H9 (cell line): Measurements from ENCODE around the gene TRIB2. TPM values are rescaled to one million over a fixed set of nuclear protein-coding genes. Genes with fewer than 3 reads are reported as not detected.

Experiments used
- DNase-seq: peaks from one replicate; pipeline ENCODE4 v3.0.0-alpha.2; 2017
- H2AFZ ChIP-seq: one replicate; pipeline ENCODE4 v1.6.1; 2013; ENCODE audit warnings: mild to moderate bottlenecking, low read length, control low read depth, moderate library complexity
- H2AK5ac ChIP-seq: 2 replicates; pipeline ENCODE4 v1.6.1; 2013; ENCODE audit warnings: low read length, control low read depth, mixed read lengths; ENCODE audit not compliant: insufficient read length
- H2BK120ac ChIP-seq: one replicate; pipeline ENCODE4 v1.6.1; 2013; ENCODE audit warnings: low read depth, mild to moderate bottlenecking, low read length, control low read depth, inconsistent platforms; ENCODE audit not compliant: poor library complexity, severe bottlenecking
- H2BK12ac ChIP-seq: 2 replicates; pipeline ENCODE4 v1.6.1; 2013; ENCODE audit warnings: low read length, control low read depth, mixed read lengths, low read depth; ENCODE audit not compliant: insufficient read length
- H2BK15ac ChIP-seq: 2 replicates; pipeline ENCODE4 v1.6.1; 2013; ENCODE audit warnings: low read depth, low read length, control low read depth
- H2BK20ac ChIP-seq: one replicate; pipeline ENCODE4 v1.6.1; 2013; ENCODE audit warnings: low read depth, mild to moderate bottlenecking, low read length, control low read depth, inconsistent platforms; ENCODE audit not compliant: poor library complexity, severe bottlenecking
- H2BK5ac ChIP-seq: 2 replicates; pipeline ENCODE4 v1.6.1; 2013; ENCODE audit warnings: low read length, control low read depth, mixed read lengths; ENCODE audit not compliant: insufficient read length
- H3K14ac ChIP-seq: 2 replicates; pipeline ENCODE4 v1.6.1; 2013; ENCODE audit warnings: low read length, control low read depth; ENCODE audit not compliant: insufficient read depth
- H3K18ac ChIP-seq: 2 replicates; pipeline ENCODE4 v1.6.1; 2013; ENCODE audit warnings: low read depth, mild to moderate bottlenecking, mixed read lengths, low read length, control low read depth; ENCODE audit not compliant: insufficient read length
- H3K23ac ChIP-seq: 2 replicates; pipeline ENCODE4 v1.6.1; 2013; ENCODE audit warnings: low read length, control low read depth, mixed read lengths, low read depth; ENCODE audit not compliant: insufficient read length
- H3K23me2 ChIP-seq: 2 replicates; pipeline ENCODE4 v1.6.1; 2013; ENCODE audit warnings: low read depth, mild to moderate bottlenecking, mixed read lengths, low read length, control low read depth; ENCODE audit not compliant: insufficient read length, poor library complexity, severe bottlenecking
- H3K27ac ChIP-seq: 2 replicates; pipeline ENCODE4 v1.5.1; 2013; ENCODE audit warnings: low read length, control low read depth, mixed read lengths, low read depth; ENCODE audit not compliant: insufficient read length
- H3K27me3 ChIP-seq: 2 replicates; pipeline ENCODE4 v1.6.1; 2013; ENCODE audit warnings: low read length, control low read depth, inconsistent platforms; ENCODE audit not compliant: insufficient read depth
- H3K4ac ChIP-seq: 2 replicates; pipeline ENCODE4 v1.6.1; 2013; ENCODE audit warnings: low read depth, mild to moderate bottlenecking, control low read depth, inconsistent platforms, low read length, moderate library complexity
- H3K4me1 ChIP-seq: 2 replicates; pipeline ENCODE4 v1.6.1; 2013; ENCODE audit warnings: low read length, control low read depth, inconsistent platforms; ENCODE audit not compliant: insufficient read depth
- H3K4me2 ChIP-seq: 2 replicates; pipeline ENCODE4 v1.6.1; 2013; ENCODE audit warnings: low read length, control low read depth, mixed read lengths; ENCODE audit not compliant: insufficient read length, insufficient read depth
- H3K56ac ChIP-seq: 2 replicates; pipeline ENCODE4 v1.6.1; 2013; ENCODE audit warnings: low read depth, mild to moderate bottlenecking, mixed read lengths, low read length, control low read depth; ENCODE audit not compliant: insufficient read length
- H3K79me1 ChIP-seq: 2 replicates; pipeline ENCODE4 v1.6.1; 2013; ENCODE audit warnings: low read depth, mild to moderate bottlenecking, moderate library complexity, low read length, control low read depth, inconsistent platforms; ENCODE audit not compliant: insufficient read depth, poor library complexity, severe bottlenecking
- H3K79me2 ChIP-seq: 2 replicates; pipeline ENCODE4 v1.6.1; 2013; ENCODE audit warnings: low read length, control low read depth, inconsistent platforms; ENCODE audit not compliant: insufficient read depth
- H3K9ac ChIP-seq: 2 replicates; pipeline ENCODE4 v1.6.1; 2013; ENCODE audit warnings: low read length, control low read depth, mixed read lengths; ENCODE audit not compliant: insufficient read length; ENCODE audit errors: extremely low read depth
- H3K9me3 ChIP-seq: one replicate; pipeline ENCODE4 v1.6.1; 2013; ENCODE audit warnings: low read depth, low read length, inconsistent platforms; ENCODE audit not compliant: control insufficient read depth
- H3T11ph ChIP-seq: one replicate; pipeline ENCODE4 v1.6.1; 2013; ENCODE audit warnings: mild to moderate bottlenecking, low read length, control low read depth, inconsistent platforms
- H4K20me1 ChIP-seq: one replicate; pipeline ENCODE4 v1.6.1; 2013; ENCODE audit not compliant: control insufficient read depth, insufficient read length, insufficient read depth
- H4K5ac ChIP-seq: 2 replicates; pipeline ENCODE4 v1.6.1; 2013; ENCODE audit warnings: low read depth, mild to moderate bottlenecking, mixed read lengths, low read length, control low read depth; ENCODE audit not compliant: insufficient read length
- H4K8ac ChIP-seq: replicated peaks from 2 replicates; pipeline ENCODE4 v1.6.1; 2013; ENCODE audit warnings: low read length, control low read depth, mixed read lengths, low read depth; ENCODE audit not compliant: insufficient read length
- H4K91ac ChIP-seq: 2 replicates; pipeline ENCODE4 v1.6.1; 2013; ENCODE audit warnings: low read depth, mild to moderate bottlenecking, moderate library complexity, mixed read lengths, low read length, control low read depth; ENCODE audit not compliant: insufficient read length
- H3K27ac Mint-ChIP-seq, 3 experiments: 2 replicates in 2 of 3; 3 replicates in 1 of 3; pipeline ENCODE4 v1.8.0; 2020 to 2021; ENCODE audit warnings: mixed read lengths in 3 of 3, mild to moderate bottlenecking in 1 of 3, moderate library complexity in 1 of 3
- H3K27me3 Mint-ChIP-seq: 2 replicates; pipeline ENCODE4 v1.8.0; 2021; ENCODE audit warnings: low read depth, mild to moderate bottlenecking, moderate library complexity, mixed read lengths
- H3K36me3 Mint-ChIP-seq, 3 experiments: 2 replicates in 2 of 3; 3 replicates in 1 of 3; pipeline ENCODE4 v1.8.0; 2020 to 2021; ENCODE audit warnings: low read depth in 3 of 3, mixed read lengths in 3 of 3; ENCODE audit not compliant: insufficient read depth in 1 of 3
- H3K4me1 Mint-ChIP-seq, 2 experiments: 2 replicates each; pipeline ENCODE4 v1.8.0; 2020; ENCODE audit warnings: mixed read lengths in 2 of 2
- H3K4me3 Mint-ChIP-seq, 2 experiments: 2 replicates in 1 of 2; 3 replicates in 1 of 2; pipeline ENCODE4 v1.8.0; 2020 to 2021; ENCODE audit warnings: mild to moderate bottlenecking in 2 of 2, mixed read lengths in 2 of 2, moderate library complexity in 1 of 2
- H3K9me3 Mint-ChIP-seq, 2 experiments: 2 replicates in 1 of 2; 3 replicates in 1 of 2; pipeline ENCODE4 v1.8.0; 2020; ENCODE audit warnings: mild to moderate bottlenecking in 2 of 2, mixed read lengths in 2 of 2, moderate library complexity in 1 of 2
- WGBS: extraction: QIAGEN DNeasy Blood & Tissue Kit; methylation state at CpG from one replicate; pipeline ENCODE4 v1.1.7; 2013; ENCODE audit warnings: missing lambda C conversion rate, low lambda C conversion rate, mixed read lengths; ENCODE audit not compliant: insufficient read length; ENCODE audit errors: extremely low coverage; 5-methylcytosine and 5-hydroxymethylcytosine counted together
- total RNA-seq: library from RNA; stranded (reverse); gene quantifications from 2 replicates; pipeline ENCODE4 v1.2.1, GENCODE V29; 2021
- TF ChIP-seq, protein P1 (sequence below): fragments of 200-600 bp; sonication (generic); conservative IDR thresholded peaks from 3 replicates; pipeline ENCODE4 v1.8.0; 2021; ENCODE audit warnings: antibody characterized with exemption, mild to moderate bottlenecking

The TRIB2 gene
- total RNA-seq, 1 experiment from 2014 or later: 41.9 TPM

DNA sequence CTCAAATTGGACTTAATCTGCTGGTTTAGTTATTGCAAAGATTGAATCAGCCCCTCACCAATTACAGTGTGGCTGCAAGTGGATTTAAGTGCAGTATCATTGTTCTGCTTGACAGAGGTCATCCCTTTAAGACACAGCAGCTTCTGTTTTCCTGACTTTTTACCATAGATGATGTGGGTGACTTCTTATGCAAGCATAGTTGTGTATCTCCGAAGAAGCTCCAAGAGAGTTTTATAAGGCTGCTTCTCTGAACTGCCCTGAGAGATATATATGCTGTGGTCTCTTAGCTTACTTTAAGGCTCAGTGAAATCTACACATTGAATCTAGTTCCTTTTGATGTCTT lies 3.5 kb downstream of the TRIB2 start:
- Mint-ChIP-seq H3K27ac (no peak overlapping the region), H3K36me3 (peaks cover 20 to 33% (median 28%) of the 10 kb centered on the region in 3 experiments), H3K9me3 (peaks cover 0 to 4% of the 10 kb centered on the region in 2 experiments; a peak in 2 of 5 replicates), H3K4me3 (peak overlapping the region; percentile 91 to 99), H3K4me1 (peaks cover 49 to 50% of the 10 kb centered on the region in 2 experiments), H3K27me3 (peaks cover 4% of the 10 kb centered on the region)
- H3K9ac ChIP-seq: peak overlapping the region; percentile 1
- peaks cover 3% of the 10 kb centered on the region for H3K79me1 ChIP-seq
- H2BK15ac ChIP-seq: no peak overlapping the region
- no peak overlapping the region for H2AK5ac ChIP-seq
- H2AFZ ChIP-seq: no peak overlapping the region
- no peak overlapping the region for H3T11ph ChIP-seq
- no peaks in the 10 kb centered on the region for H4K20me1 ChIP-seq
- no peak overlapping the region for H3K23ac ChIP-seq
- H3K23me2 ChIP-seq: peaks cover 25% of the 10 kb centered on the region
- peak overlapping the region; percentile 93 for H3K4me2 ChIP-seq
- no peak overlapping the region for H3K56ac ChIP-seq
- H3K79me2 ChIP-seq: peaks cover 55% of the 10 kb centered on the region; the same call in 1 of the 2 replicates
- no peak overlapping the region for H2BK5ac ChIP-seq
- no peak overlapping the region for H3K14ac ChIP-seq
- H2BK12ac ChIP-seq: no peak overlapping the region
- H4K8ac ChIP-seq: no peak overlapping the region
- DNase-seq: no peak
- no peak overlapping the region for H3K4ac ChIP-seq
- no peak overlapping the region for H2BK20ac ChIP-seq
- H4K91ac ChIP-seq: no peak overlapping the region
- peaks cover 5% of the 10 kb centered on the region; the same call in 1 of the 2 replicates for H3K4me1 ChIP-seq
- no peak overlapping the region for H4K5ac ChIP-seq
- no peaks in the 10 kb centered on the region for H3K27me3 ChIP-seq
- no CpG with 5 or more reads among the region's 1 CpG for WGBS
- H3K9me3 ChIP-seq: no peaks in the 10 kb centered on the region
- H3K27ac ChIP-seq: no peak overlapping the region
- TF ChIP-seq, protein P1, sequence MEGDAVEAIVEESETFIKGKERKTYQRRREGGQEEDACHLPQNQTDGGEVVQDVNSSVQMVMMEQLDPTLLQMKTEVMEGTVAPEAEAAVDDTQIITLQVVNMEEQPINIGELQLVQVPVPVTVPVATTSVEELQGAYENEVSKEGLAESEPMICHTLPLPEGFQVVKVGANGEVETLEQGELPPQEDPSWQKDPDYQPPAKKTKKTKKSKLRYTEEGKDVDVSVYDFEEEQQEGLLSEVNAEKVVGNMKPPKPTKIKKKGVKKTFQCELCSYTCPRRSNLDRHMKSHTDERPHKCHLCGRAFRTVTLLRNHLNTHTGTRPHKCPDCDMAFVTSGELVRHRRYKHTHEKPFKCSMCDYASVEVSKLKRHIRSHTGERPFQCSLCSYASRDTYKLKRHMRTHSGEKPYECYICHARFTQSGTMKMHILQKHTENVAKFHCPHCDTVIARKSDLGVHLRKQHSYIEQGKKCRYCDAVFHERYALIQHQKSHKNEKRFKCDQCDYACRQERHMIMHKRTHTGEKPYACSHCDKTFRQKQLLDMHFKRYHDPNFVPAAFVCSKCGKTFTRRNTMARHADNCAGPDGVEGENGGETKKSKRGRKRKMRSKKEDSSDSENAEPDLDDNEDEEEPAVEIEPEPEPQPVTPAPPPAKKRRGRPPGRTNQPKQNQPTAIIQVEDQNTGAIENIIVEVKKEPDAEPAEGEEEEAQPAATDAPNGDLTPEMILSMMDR: no peak
- no peak overlapping the region for H2BK120ac ChIP-seq
- H3K18ac ChIP-seq: no peak overlapping the region
